ENCODE measurements around the gene MKI67.

Gene MKI67

DNA sequence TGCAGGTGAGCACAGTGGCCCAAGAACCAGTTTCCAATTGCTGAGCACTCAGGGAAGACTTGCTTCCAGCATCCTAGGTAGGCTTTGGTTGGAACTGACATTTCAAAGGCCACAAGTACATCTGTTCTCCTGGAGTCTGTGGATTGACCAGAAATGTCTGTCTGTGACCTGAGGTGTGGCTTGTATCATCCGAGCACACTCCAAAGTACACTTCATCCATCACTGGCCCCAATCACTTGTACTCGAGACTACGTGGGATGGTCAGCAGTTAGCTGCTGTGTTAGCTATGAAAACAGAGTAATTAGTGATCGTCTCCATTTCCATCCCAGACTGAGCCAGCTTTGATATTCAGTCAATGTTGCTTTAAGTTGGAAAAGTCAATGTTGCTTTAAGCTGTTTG, 45.0 kb downstream of the MKI67 start:
- DNase-seq (ENCODE audit: low spot score), result no peak

GRCh38 chr10:128080641-128081040, 45.6 kb downstream of the MKI67 start:
- DNase-seq (ENCODE audit: low spot score), result no peak

- DNase-seq (ENCODE audit: low spot score), result no peak
Observed at GRCh38 chr10:128080231-128080630, 46.0 kb downstream of the MKI67 start.

- peak; percentile 19 for DNase-seq (ENCODE audit: low spot score)
Observed at GRCh38 chr10:128078136-128078969, 47.9 kb downstream of the MKI67 start.

- DNase-seq (ENCODE audit: low spot score), result no peak
Observed at GRCh38 chr10:128077155-128077875, 48.9 kb downstream of the MKI67 start.

DNA sequence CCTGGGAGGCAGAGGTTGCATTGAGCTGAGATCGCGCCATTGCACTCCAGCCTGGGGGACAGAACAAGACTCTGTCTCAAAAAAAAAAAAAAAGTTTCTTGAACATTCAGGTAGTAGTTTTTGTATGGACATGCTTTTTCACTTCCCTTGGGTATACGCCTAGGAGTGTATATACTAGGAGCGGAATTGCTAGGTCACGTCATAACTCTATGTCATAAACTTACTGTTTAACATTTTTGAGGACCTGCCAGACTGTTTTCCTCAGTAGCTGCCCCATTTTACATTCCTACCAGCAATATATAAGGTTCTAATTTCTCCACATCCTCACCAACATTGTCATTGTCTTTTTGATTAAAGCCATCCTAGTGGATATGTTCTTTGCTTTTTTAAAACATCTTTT, 51.6 kb downstream of the MKI67 start:
- DNase-seq (ENCODE audit: low spot score), result no peak

DNA sequence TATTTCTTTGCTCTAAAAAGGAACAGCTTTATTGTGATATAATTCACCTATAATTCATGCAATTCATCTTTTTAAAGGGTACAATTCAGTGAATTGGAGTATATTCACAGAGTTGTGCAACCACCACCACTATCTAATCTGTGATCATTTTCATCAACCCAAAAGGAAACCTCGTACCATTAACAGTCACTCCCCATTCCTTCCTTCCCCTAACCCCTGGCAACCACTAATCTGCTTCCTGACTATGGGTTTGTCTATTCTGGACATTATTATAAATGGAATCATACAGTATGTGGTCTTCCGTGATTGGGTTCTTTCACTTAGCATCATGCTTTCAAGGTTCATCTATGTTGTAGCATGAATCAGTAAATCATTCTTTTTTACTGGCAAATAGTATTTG, 52.3 kb downstream of the MKI67 start:
- DNase-seq (ENCODE audit: low spot score), result no peak

GRCh38 chr10:128072941-128073645, 53.1 kb downstream of the MKI67 start:
- DNase-seq (ENCODE audit: low spot score), result no peak

- no peak for DNase-seq (ENCODE audit: low spot score)
Observed at GRCh38 chr10:128072046-128072445, 54.2 kb downstream of the MKI67 start.

DNA sequence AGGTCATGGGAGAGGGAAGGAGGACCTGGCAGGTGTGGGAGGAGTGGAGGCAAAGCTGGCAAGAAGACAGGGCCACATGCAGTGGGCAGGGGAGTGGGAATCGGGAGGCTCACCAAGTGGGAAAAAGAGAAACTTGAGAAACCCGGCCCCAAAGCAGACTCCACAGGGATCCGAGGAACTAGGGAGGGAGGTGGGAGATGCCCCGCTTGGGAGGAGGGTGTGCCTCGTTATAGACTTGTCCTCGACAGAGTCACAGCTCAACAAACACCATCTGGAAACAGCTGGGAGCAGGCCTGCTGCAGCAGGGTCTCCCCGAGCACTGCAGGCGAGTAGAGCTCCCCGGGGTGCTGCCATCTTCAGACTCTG, 54.8 kb downstream of the MKI67 start:
- no peak for DNase-seq (ENCODE audit: low spot score)

- DNase-seq (ENCODE audit: low spot score), result no peak
Observed at GRCh38 chr10:128070721-128071416, 55.4 kb downstream of the MKI67 start.

DNA sequence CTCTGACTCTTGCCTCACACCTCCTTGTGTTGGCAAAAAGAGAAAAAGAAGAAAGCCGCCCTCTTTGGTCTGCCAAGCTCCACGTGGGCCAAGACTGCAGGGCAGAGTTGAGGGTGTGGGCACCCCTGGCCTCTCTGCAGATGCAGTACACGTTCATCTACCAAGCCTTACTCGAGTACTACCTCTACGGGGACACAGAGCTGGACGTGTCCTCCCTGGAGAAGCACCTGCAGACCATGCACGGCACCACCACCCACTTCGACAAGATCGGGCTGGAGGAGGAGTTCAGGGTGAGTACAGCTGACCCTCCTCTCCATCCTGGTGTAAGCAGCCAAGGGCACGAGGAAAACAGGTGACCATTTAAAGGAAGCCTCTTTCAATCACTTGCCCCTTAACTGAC, 56.1 kb downstream of the MKI67 start:
- no peak for DNase-seq (ENCODE audit: low spot score)

DNA sequence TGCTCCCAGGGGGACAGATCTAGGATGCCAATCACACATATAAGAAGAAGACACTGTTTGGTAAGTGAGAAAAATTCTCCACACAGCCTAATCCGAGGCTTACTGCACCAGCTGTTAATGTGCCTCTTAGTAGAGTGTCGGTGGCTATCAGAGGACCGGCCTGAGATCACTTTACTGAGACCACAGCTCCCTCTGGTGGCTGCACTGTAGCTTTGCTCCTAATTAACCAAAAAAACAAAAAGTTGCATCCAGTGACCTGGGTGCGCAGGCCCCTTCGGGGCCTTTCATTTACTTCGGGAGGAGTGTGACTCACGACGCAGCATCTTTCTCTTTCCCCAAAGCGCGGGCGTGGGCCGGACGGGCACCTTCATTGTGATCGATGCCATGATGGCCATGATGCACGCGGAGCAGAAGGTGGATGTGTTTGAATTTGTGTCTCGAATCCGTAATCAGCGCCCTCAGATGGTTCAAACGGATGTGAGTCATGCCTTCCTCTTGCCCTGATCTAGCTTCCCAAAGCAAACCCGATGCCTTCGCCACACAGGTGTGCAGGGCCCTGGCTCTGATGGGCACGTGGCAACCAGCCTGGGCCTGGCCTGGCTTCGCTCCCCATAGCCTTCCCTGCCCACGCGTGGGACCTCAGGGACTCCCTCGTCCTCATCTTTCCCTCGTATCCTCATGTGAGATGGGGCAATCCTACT, 56.7 kb downstream of the MKI67 start:
- DNase-seq (ENCODE audit: low spot score), result peak; percentile 68

GRCh38 chr10:128068398-128069285, 57.6 kb downstream of the MKI67 start:
- DNase-seq (ENCODE audit: low spot score), result no peak

DNA sequence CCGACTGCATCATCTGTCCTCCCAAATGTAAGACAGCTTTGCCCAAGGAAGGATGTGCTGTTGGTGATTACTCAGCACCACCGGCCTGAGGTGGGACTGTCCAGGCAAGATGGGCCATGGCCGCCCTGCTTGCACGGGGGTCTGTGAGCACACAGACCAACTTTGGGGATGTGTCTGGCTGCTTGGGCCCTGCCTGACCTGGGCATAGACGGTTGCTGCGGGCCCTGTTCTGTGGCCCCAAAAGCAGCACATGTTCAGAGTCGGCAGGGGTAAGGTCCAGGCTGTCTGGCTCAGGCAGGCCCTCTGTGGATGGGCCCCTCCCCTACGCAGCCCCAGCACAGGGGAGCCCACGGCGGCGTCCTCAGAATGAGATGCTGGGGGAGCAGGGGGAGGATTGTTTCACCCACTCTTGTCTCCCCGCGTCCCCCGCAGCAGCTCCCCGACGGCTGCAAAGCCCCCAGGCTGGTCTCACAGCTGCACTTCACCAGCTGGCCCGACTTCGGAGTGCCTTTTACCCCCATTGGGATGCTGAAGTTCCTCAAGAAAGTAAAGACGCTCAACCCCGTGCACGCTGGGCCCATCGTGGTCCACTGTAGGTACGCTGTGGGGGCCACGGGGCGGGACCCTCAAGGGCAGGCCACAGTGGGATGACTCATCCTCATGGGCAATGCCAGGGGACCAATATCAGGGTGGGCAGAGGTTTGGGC, 58.4 kb downstream of the MKI67 start:
- no peak for DNase-seq (ENCODE audit: low spot score)

GRCh38 chr10:128066870-128067382, 59.3 kb downstream of the MKI67 start:
- no peak for DNase-seq (ENCODE audit: low spot score)

- DNase-seq (ENCODE audit: low spot score), result no peak
Observed at GRCh38 chr10:128065881-128066534, 60.2 kb downstream of the MKI67 start.

DNA sequence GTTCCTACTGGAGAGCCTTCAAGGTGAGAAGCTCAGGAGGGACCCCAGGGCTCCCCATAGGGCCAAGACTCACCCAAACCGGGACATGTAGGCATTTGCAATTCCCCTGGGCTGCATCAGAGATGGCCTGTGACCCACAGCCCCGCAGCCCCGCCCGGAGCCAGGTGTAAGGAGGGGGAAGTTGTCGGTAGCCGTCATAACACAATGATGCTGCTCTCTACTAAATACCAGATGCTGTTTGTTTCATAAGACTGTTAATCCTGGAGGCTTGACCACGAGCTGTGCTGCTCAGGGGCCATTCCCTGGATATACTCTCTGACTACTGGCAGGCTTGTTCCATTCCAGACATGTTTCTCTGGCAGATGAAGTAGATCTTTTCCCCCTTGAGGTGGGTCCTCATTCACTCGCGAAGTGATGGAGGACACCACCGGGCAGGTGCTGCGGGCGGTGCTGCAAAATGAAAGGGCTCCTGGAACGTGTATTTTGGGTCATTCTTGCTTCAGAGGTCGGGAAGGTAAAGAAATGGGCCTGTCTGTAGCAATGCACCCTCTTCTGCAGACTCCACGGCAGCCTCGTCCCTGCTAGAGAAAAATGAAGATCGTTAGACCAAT, 61.1 kb downstream of the MKI67 start:
- no peak for DNase-seq (ENCODE audit: low spot score)

All from hematopoietic multipotent progenitor cell treated with erythropoietin and hydrocortisone succinate and interleukin-3 and kit ligand, for 15 days (in vitro differentiated cells).